HG03108 (cell line): ENCODE data around the gene DUSP6.

ENCODE experiments used
- ATAC-seq: cut with Tn5 transposase; IDR thresholded peaks from one replicate; pipeline ENCODE4 v1.9.1; 2021; ENCODE audit warnings: moderate library complexity; ENCODE audit not compliant: unreplicated experiment

DUSP6 gene

DNA sequence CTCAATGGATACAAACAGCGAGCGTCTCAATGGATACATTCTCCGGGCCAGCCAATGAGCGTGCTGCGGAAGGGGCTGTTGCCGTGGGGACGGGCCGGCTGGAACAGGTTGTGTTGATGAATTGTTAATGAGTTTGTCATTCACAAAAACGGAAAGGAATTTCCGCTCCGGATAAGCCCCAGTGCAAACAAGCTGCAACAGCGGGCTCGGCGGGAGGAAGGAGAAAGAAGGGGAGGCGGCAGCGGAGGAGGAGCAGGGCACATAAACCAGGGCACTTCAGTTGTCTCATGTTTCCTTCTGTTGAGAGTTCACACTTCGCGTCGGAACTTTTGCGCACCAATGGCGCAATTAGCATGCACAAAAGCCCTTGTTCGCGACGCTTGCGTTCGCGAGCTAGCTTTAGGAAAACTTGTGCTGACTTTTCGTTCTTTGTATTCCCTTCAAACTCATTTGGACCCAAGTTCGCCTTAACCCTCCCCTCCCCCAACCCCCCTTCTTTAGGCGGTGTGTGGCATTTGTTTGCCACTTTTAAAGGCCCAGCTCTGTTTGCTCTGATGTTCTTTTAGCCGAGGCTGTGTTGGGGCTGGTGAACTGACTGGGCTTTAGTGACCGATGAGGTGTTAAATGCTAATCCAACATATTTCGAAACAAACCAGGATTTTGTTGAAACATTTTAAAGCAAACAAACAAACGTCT is at the start of gene DUSP6:
TSS of gene DUSP6 (minus strand) at position 10 of the 696 bp plus-strand sequence. CDS start 462 bp downstream, outside the sequence.
- ATAC-seq = peak; percentile 33

GRCh38 chr12:89401433-89402058 is 49.2 kb upstream of the DUSP6 start:
- no peak for ATAC-seq

- no peak for ATAC-seq
Observed at GRCh38 chr12:89400415-89400814, 48.1 kb upstream of the DUSP6 start.

GRCh38 chr12:89395712-89396111 is 43.4 kb upstream of the DUSP6 start:
- ATAC-seq = no peak

DNA sequence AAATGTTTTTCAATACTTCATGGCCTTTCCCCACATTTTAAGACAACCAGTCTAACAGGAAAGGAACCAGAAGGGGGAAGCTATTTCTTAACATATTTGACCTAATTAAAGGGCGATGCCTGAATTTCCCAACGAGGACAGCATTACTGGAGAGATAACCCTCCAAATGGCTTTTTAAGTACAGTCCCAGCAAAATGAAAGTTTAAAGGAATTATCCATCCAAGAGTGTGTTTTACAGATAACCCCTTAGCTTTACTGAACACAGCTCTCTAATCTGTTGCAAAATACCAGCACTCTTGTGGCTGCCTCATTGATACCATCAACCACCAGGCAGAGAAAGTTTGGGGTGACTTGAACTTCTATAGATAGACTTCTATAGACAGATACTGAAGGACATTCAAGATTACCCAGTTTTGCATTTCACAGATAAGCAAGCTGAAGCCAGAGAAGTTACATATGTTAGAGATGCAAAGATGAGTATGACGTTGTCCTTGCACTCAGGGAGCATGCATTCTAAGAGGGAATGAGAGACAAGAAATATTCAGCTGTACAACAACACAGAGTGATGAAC is 41.3 kb upstream of the DUSP6 start:
- no peak for ATAC-seq

DNA sequence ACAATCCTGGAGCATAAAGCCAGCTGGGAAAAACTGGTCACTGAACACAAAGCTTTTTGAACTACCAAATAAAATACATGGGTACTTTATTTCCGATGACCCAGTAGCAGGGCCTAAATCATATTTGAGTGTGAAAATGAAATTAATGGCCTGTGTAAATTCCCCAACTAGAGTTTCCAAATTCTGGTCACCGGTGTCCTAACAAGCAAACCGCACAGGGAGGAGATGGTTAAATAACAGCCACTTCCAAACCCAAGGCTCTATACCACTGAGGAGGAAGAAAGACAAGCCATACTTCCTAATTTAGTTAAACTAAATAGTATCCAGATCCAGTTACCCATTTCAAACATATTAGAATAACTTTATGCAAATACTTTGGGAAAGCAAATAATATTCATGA is 40.1 kb upstream of the DUSP6 start:
- ATAC-seq = no peak

DNA sequence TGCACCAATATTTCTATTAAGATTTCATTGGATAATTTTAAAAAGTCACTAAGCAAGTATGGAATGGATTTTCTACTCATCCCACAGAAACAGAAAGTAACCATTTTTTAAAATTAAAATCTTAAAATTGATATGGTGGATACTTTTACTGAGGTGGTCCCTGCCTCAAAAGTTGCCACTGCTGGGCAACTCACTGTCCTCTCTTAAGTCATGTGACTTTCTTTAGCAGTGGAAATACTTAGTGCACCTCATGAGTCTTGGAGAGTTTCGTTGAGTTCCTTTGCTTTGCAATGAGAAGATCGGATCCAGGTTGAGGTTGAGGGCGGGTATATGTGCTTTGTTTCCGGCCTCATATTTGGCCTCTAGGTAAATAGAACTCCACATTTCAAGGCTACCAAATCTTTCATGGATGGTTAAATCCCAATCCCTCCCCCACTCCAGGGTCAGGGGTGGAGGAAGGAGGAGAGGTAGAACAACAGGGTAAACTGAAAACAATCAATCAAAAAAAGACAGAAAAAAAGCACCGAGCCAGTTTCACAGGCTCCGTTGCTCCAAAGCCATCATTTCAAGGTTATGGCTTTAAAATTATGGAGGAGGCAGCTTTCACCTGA is 39.5 kb upstream of the DUSP6 start:
- ATAC-seq = no peak

DNA sequence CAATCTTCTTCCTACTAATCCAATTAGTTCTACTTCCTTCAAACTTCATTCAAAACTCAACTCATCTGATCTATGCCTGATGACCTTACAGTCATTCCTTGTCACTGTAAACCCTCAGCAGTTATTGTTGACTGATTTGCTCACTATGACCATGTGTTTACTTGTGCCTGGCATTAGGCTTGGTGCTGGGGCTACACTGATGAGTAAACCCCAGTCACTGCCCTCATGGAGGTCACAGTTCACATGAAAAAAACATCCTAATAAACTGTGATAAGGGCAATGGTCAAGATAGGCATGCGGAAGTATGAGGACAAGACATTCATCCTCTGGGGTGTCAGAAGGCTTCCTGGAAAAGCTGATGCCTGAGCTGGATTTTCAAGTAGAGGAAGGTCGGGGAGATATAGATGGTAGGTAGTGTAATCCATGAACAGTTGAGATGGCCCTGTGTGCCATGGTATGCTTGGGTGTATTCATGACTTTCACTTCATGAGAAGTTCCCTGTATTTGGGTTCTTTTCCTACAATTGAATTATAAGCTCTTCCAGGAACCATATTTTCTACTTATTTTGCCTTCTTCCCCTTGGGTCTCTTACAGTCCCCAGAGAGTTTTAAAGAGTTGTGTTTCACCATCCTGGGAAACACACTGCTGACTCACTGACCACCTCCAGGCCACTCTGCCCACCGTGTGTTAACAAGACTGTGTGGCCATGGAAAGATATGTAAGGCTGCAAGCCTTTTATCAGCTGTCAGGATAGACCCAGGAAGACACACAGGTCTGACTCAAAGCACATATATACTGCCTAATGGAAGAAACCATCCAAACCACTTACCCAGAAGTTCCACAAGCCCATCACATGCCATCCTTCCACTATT is 38.7 kb upstream of the DUSP6 start:
- ATAC-seq = no peak

DNA sequence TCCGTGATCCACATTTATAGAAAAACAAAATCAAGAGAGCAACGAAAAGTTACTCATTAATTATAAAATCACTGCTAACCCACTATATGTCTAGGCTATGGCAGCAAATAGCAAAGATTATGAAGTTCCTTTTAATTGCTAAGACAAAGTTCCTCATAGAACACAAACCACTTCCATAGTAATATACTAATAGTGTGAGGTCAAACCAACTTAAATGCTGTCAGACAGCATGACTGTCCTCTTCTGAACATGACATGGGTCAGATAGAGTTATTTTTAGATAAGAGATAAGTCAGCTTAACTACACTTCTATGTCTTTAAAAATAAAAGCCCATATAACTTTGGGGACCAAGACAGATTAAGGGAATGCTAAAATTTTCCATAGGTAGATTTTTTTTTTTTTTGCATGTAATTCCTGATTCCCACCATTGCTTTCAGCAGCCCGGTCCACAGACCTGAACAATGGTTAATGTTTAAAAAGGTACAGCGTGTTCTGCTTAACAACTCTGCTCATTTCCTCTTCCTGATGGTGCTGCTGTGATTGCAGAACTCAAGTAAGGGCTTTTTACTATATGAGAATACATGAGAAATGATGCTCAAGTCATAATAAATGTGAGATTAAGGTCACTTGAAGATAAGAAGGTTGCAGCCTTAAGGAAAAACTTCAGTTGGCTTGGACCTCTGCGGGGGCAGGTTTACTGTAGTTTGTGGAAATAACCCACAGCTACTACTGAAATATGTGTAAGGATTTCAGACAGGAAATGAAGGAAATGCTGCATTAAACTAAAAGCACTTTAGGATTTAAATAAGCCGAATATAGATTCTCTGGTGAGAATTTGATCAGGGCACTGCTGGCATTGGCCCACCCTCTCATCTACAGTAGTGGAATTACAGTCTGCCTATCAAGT is 37.7 kb upstream of the DUSP6 start:
- peak; percentile 73 for ATAC-seq

DNA sequence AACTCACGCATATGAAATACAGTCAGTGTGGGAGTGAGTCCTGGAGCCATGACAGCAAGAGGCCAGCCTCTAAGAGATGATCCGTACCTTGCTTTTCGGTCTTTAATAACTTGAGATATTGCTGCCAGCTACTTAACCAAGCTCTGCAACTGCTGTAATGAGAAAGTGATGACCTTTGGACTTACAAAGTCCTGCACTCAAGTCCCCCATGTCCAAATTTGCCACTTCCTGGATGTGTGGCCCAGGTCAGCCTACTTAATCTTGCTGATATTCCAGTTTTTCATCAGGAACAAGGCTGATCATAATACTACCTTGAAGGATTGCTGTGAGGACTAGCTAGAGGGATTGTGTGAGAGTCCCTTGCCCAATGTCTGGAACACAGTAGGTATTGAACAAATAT is 33.8 kb upstream of the DUSP6 start:
- ATAC-seq = no peak

DNA sequence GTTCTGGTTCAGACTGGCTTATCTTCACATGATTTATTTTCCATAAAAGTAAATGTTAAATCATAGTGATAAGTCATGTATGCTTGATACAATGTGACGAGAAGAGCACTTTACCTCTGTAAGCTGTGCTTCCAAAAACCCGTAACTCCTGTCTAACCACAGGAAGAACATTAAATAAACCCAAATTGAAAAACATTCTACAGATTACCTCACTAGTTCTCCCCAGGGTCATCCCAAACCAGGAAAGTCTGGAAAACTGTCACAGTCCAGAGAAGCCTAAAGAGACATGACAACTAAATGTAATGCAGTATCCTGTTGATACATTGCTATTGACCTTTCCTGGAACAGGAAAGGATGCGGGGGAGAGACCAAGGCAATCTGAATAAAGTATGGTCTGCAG is 32.5 kb upstream of the DUSP6 start:
- ATAC-seq = no peak

DNA sequence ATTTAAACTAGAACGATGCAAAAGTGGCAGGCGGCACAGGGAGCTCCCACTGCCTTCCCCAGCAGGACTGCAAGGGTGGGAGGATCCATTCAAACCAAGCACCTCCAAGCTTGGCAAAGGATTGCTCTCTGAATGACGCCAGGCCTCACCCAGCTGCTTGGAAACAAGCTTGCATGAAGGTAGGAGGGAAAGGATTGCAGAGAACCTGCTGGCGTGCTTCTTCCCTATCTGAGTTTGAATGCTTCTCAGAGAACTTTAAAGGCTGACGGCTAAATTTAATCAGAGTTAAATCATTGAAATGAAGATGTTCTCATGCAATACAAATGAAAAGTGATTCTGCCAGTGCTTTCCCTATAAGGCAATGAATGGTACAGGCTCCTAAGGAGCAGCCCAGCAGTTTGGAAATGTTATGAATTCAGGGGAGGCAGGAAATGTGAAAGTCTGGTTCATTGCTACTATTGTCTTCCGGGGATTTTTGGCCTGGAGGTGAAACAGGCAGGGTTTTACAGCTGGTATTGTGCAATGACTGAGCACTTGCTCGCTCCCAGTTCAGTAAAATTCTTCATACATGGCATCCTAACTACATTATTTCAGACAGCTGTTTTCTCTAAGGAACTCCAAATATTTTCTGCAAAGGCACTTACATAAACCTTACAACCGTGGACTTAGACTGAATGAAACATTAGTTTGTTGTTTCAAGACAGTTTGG is 31.9 kb upstream of the DUSP6 start:
- ATAC-seq = no peak

- ATAC-seq = no peak
Observed at GRCh38 chr12:89383235-89384049, 31.1 kb upstream of the DUSP6 start.

GRCh38 chr12:89382328-89382727 is 30.0 kb upstream of the DUSP6 start:
- no peak for ATAC-seq

- no peak for ATAC-seq
Observed at GRCh38 chr12:89379839-89380467, 27.7 kb upstream of the DUSP6 start.

DNA sequence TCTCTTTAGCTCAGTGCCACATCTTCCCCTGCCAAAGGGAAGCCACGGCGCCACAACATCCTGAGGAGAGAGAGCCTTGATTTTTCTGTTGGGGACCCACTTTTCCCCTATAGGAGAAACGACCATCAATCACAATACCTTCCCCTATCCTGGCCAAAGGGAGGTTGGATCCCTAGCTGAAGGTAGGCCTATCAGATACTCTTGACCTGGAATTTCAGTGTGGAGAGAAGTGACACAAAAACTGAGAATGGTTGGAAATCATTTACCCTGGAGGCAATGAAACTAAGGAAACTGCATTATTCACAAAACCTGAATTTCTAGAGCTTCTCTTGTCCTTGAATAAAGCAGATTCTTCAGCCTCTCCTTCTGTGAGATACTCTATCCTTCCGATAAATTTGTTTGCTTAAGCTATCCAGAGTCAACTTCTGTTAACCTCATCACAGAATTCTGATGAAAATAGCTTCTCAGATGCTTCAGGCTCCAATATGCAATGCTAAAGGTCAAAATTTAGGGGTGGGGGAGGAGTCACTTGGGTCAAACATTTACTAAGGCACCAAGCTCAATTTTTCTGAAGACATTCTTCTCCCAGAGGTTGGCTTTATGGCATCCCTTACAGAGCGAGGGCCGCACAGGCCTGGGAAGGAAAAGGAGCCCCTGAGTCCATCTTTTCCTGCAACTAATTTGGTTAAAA is 27.0 kb upstream of the DUSP6 start:
- ATAC-seq = no peak

GRCh38 chr12:89376844-89377243 is 24.5 kb upstream of the DUSP6 start:
- ATAC-seq = no peak

DNA sequence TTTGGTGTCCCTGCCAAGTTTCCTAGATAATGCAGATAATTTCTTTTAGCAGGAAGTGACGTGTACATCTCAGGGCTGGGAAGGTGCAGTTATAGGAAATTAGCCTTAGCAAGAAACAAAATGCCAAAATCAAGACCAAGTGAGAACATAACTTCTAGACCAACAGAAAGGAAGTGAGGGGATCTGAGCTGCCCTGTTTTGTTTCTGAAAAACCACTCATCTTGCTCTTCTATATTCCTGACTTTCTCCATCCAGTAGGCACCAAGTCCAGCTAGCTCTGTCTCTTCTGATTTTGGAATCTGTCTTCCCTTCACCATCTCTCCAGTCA is 23.9 kb upstream of the DUSP6 start:
- ATAC-seq = no peak
